Fibroblast of peridontal ligament (primary cell): ENCODE data around the gene ECHS1.

Experiments used
- DNase-seq: peaks from one replicate; pipeline ENCODE4 v3.0.0-alpha.2; 2010; ENCODE audit errors: extremely low read depth

The ECHS1 gene

DNA sequence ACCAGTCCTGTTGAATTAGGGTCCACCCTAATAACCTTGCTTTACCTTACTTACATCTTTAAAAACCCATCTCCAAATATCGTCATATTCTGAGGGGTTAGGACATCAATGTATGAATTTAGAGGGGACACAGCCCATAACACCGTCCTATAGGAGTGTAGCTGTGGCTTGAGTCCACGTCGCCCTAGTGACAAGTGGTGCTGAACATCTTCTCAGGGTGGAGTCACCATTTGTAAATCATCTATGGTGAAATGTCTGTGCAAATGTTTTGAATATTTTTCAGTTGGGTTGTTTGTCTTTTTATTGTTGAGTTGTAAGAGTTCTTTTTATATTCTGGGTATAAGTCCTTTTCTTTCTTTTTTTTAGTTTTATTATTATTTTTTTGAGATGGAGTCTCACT lies 31.2 kb downstream of the ECHS1 start:
- DNase-seq, result no peak

GRCh38 chr10:133339708-133340380 lies 33.3 kb downstream of the ECHS1 start:
- no peak for DNase-seq

DNA sequence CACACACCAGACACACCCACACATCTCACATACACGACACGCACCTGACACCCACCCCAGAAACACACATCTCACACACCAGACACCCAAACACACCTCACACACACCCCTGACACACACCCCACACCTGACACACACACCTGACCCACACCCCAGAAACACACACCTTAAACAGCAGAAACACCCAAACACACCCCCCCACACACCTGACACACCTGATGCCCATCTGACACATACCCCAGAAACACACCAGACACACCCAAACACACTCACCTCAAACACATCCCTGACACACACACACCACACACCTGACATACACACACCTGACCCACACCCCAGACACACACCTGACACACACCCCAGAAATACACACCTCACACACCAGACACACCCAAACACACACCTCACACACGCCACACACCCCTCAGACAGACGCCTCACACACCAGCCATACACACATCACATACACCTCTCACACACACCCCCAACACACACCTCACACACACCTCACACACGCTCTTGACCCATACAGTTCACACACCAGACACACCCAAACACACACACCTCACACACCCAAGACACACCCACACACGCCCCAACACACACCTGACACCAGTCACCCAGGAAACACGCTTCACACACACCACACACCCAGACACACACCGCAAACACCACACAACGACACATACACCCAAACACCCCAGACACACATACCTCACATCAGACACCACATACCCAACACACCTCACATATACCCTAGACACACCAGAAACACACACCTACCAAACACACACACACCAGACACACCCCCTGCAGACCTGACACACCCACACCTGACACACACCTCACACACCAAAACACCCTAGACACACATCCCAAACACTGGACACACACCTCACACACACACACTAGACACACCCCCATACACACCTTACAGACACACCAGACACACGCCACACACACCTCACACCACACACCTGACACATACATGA lies 34.8 kb downstream of the ECHS1 start:
- no peak for DNase-seq

DNA sequence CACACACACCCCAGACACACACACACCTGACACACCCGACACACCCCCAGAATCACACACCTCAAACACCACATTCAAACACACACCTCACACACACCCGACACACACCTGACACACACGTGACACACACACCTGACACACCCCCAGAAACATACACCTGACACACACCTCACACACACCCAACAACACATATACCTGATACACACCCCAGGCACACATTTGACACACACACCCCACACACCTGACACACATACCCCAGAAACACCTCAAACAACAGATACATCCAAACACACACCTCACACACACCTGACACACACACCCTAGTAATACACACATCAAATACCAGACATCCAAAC lies 35.8 kb downstream of the ECHS1 start:
- DNase-seq, result no peak

DNA sequence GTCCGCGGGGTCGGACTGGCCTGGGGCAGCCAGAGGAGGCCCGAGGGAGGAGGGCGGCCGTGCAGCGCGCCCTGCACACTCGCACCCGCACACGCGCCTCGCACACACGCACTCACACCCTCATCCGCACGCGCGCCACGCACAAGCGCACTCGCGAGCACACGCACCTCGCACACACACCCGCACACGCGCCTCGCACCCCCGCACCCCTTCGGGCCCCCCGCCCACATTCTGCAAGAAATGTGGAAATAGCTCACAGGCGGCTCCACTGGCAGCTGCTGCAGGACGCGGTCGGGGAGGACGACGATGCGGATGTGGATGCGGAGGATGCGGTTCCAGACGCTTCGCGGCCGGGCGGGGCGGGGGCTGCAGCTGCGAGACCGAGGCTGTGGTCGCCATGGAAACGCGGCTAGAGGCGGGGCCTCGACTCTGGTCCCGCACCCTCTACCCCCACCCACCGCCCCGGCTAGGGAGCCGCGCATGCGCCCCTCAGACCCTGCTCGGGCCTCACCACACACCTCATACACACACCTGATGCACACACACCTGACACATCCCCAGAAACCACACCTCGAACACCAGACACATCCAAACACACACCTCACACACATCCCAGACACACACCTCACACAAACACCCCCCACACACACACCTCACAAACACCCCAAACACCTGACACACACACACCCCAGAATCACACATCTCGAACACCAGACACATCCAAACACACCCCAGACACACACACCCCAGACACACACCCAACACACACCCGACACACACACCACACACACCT lies 36.4 kb downstream of the ECHS1 start, which contains the start of gene CALY:
TSS of gene CALY (minus strand) at position 320 of the 793 bp plus-strand sequence. CDS start 7,907 bp downstream, outside the sequence.
- DNase-seq, result no peak

- no peak for DNase-seq
These were observed 37.0 kb downstream of the ECHS1 start for GRCh38 chr10:133336118-133336576.

DNA sequence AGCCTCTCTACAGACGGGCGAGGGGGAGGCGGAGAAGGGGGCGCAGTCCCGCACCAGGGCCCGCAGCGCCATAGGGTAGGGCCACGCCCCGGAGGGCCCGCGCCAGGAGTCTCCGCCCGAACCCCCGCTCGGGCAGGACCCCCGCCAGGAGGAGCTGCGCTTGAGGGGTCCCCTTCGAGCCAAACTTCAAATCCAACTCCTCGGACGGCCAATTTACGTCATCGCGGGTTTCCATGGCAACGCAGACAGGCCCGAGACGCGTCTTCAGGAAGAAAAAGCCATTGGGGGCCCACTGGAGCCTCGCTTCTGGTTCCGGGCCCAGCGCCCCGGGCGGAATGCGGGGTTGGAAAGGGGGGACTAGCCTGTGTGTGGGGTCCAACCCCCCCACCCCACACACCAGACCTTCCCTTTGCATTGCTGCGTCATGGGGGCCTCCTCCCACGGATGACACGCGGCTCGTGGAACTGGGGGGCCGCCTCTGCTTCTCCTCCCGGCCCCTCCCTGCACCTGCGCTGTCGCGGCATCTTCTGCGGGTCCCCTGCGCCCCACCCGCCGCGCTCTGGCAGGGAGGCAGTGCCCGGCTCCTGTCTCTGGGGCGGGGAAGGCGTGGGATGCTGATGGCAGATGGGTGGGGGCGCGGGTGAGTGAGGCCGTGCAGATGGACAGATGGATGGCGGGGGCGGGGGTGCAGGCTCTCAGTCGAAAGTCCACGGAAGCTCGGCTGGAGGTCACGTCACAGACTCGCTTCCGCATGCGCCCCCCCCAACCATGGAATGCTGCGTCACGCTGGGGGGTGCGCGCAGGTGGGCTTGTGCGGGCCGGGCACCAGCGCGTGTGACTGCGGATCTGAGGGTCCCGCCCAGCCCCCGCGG lies 37.7 kb downstream of the ECHS1 start:
- peak; percentile 64 for DNase-seq

- DNase-seq, result no peak
These were observed 38.5 kb downstream of the ECHS1 start for GRCh38 chr10:133334503-133335245.

DNA sequence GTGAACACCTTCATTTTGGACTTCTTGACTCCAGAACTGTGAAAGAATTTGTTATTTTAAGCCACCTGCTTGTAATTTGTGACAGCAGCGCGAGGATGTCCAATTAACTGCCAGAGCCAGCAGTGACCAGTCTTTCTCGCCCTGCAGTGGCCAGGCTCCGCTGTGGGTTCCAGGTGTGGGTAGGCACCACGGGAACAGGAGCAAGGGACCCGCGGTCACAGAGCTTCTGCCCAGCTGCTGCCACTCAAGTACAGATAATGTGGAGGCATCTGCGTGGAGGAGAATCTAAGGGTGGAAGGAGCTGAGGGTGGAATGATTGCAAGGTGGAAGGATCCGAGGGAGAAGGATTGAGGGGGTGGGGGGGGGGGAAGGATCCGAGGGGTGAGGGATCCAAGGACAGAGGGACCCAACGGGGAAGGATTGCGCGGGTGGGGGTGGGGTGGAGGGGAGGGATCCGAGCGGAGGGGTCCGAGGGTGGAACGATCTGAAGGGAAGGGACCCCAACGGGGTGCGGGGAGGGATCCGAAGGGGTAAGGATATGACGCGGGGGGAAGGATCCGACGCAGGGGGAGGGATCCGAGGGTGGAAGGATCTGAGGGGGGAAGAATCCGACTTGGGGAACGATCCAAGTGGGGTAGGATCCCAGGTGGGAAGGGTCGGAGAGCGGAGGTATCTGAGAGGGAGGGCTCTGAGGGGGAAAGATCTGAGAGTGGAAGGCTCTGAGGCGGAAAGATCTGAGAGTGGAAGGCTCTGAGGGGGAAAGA lies 40.0 kb downstream of the ECHS1 start:
- no peak for DNase-seq

GRCh38 chr10:133329491-133330202 lies 43.5 kb downstream of the ECHS1 start:
- DNase-seq, result peak; percentile 80

DNA sequence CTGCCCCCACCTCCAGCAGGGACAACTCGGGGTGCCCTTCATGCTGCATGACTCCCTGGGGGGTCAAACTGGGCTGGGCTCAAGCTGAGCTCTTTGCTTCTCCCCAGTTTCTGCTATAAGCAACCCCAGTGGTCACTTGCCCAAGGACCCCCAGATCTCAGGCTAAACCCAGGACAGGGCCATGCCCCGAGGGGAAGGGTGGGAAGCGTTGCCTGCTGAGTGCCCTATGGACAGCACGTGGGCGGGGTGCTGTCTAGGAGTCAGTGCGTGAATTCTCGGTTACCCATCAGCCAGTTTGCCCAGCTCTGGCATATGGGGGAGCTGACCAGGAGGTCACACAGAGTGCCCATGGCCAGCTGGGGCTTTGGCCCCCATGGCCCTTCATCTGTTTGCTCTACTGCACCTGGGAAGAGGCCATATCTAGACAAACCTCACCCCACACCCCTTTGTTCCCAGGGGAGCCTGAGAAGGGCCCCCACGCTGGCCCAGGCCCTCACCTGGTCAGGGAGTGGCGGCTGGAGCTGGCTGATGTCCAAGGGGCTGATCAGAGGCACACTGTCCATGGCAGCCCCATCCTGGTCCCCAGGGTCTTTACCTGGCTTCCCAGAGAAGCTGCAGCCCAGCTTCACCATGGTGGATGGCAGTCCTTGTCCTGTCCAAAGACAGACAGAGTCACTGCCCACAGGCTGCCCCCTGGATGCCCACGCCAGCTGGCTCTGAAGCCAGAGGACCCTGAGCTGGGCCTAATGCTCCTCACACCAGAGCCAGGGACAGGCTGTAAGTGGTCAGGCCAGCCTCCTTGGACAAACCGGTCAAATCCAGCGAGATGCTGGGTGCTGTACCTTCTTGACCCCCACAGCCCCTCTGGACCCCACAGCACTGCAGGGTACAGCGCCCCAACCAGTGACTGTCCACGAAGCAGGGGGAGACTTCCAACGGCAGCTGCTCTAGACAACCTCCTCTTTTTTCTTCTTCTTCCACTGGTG lies 44.5 kb downstream of the ECHS1 start:
- DNase-seq, result no peak

DNA sequence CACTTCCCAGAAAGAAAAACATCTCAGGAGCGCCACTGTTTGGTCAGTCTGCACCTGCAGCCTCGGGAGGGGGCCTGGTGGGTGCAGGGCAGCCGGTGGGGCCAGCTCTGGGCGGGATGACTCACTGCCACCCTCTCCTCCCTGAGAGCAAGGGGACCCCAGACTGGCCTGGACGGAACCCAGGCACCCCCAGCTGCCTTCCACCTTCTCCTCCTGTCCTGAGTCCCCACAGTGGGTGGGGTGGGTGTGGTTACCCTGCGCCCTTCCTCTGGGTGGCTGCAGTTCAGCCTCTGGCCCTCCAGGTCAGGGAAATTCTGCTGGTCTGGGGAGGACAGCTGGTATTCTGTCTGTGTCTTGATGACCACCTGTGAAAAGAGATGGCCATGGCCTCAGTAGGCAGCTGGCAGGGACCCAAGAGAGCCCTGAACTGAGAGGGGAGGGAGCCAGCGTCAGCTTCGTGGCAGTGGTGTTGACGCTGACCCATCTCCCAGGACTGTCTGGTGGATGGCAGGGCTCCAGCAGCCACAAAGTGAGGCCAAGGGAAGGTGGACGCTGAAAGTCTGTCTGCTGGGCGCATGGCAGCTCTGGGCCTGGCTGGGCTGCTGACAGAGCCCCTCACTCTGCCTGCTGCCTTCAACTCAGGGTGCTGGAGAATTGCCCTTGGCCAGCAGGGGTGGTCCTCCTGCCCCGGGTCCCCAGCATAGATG lies 45.4 kb downstream of the ECHS1 start:
- no peak for DNase-seq

DNA sequence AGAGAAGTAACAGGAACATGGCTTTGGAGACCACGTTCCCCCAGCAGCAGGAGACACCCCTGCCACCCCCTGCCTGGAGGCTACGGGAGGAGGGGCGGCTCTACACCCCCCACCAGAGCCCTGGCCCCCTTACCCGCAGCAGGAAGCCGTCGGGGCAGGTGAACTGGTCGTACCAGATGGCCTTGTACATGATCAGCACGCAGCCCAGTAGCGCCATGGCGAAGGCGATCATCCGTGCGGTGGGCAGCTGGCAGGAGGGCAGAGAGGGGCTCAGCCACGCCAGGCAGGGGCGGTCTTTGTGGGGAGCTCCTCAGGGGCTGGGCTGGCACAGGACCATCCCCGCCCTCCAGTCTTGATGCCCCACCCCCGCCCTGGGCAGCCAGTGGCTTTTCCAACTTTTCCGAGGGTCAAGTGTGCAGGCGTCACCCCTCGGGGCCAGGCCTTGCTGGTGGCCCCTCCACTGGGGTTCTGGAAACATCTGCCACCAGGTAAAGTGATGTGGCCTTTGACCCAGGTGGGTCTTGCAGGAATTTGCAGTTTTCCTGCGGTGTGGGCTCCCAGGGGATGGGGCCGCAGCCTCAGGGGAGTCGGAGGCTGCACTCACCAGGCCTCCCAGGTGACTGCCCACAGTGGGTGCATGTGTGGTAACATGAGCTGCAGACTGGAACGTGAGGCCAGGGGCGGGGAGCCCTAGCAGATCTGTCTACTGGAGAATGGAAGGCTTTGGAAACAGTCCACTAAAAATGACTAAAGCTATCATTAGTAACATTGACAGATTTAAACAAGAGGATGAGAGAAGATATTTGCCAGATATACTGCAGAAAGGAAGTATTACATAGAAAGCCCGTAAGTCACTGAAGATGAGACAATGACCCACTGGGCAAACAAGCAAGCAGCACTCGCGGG lies 46.2 kb downstream of the ECHS1 start:
- no peak for DNase-seq

GRCh38 chr10:133326223-133326551 lies 47.0 kb downstream of the ECHS1 start:
- no peak for DNase-seq

- no peak for DNase-seq
These were observed 47.5 kb downstream of the ECHS1 start for GRCh38 chr10:133325440-133326222.
